ENCODE results near the gene OR5W2. TPM values are rescaled to one million over a fixed set of nuclear protein-coding genes. Genes with fewer than 3 reads are reported as not detected.
"Not testable (repeated sequence)": the region's sequence is repeated elsewhere in the genome, so short reads cannot be mapped to it uniquely, and the experiment has no call there.

Gene OR5W2
- not detected in 2 replicates for total RNA-seq

- no peak for DNase-seq (ENCODE audit: extremely low read depth, low read depth, low spot score)
Measured at GRCh38 chr11:55914482-55914881, at the start of gene OR5W2. Gene OR5W2, minus strand, starts transcription at chr11:55914582. Its CDS starts 0 bp downstream, at chr11:55914582.

GRCh38 chr11:55956521-55956920 lies 42.1 kb upstream of the OR5W2 start:
- no peak for DNase-seq (ENCODE audit: extremely low read depth, low read depth, low spot score)

- DNase-seq (ENCODE audit: extremely low read depth, low read depth, low spot score): no peak
Measured at GRCh38 chr11:55949330-55949729, 34.9 kb upstream of the OR5W2 start.

GRCh38 chr11:55942785-55943392 lies 28.5 kb upstream of the OR5W2 start:
- peak; percentile 9 for DNase-seq (ENCODE audit: extremely low read depth, low read depth, low spot score)

- no peak for DNase-seq (ENCODE audit: extremely low read depth, low read depth, low spot score)
Measured at GRCh38 chr11:55936300-55936699, 21.9 kb upstream of the OR5W2 start, which contains the start of gene OR5I1. Gene OR5I1, minus strand, starts transcription at chr11:55936400. Its CDS starts 0 bp downstream, at chr11:55936400.

GRCh38 chr11:55920537-55920936 lies 6.2 kb upstream of the OR5W2 start:
- no peak for DNase-seq (ENCODE audit: extremely low read depth, low read depth, low spot score)

- no peak for DNase-seq (ENCODE audit: extremely low read depth, low read depth, low spot score)
Measured at GRCh38 chr11:55902308-55902707, 12.1 kb downstream of the OR5W2 start.

GRCh38 chr11:55895216-55895615 lies 19.2 kb downstream of the OR5W2 start:
- no peak for DNase-seq (ENCODE audit: extremely low read depth, low read depth, low spot score)

- DNase-seq (ENCODE audit: extremely low read depth, low read depth, low spot score): not testable (repeated sequence)
Measured at GRCh38 chr11:55885481-55885880, 28.9 kb downstream of the OR5W2 start.

- not testable (repeated sequence) for DNase-seq (ENCODE audit: extremely low read depth, low read depth, low spot score)
Measured at GRCh38 chr11:55884995-55885394, 29.4 kb downstream of the OR5W2 start.

GRCh38 chr11:55882997-55883396 lies 31.4 kb downstream of the OR5W2 start, which contains the start of gene TRIM51:
Gene TRIM51, plus strand, starts transcription at chr11:55883297. Its CDS starts 2,132 bp downstream, at chr11:55885429.
- not testable (repeated sequence) for DNase-seq (ENCODE audit: extremely low read depth, low read depth, low spot score)

- DNase-seq (ENCODE audit: extremely low read depth, low read depth, low spot score): not testable (repeated sequence)
Measured at GRCh38 chr11:55873146-55873545, 41.2 kb downstream of the OR5W2 start.

GRCh38 chr11:55872731-55873130 lies 41.7 kb downstream of the OR5W2 start:
- DNase-seq (ENCODE audit: extremely low read depth, low read depth, low spot score): not testable (repeated sequence)

GRCh38 chr11:55867354-55867753 lies 47.0 kb downstream of the OR5W2 start:
- not testable (repeated sequence) for DNase-seq (ENCODE audit: extremely low read depth, low read depth, low spot score)

Other genes starting within 250 kb of the OR5W2 start
- gene OR5D13, start 141.1 kb downstream of the OR5W2 start, total RNA-seq: not detected in 2 replicates
- gene OR5D14, start 119.0 kb downstream of the OR5W2 start, total RNA-seq: not detected in 2 replicates
- gene OR5L1, start 103.2 kb downstream of the OR5W2 start, total RNA-seq: not detected in 2 replicates
- gene OR5D18, start 95.0 kb downstream of the OR5W2 start, total RNA-seq: not detected in 2 replicates
- gene OR5L2, start 87.4 kb downstream of the OR5W2 start, total RNA-seq: not detected in 2 replicates
- not detected in 2 replicates for gene OR5D16, start 75.8 kb downstream of the OR5W2 start, total RNA-seq
- not detected in 2 replicates for gene TRIM51, start 31.3 kb downstream of the OR5W2 start, total RNA-seq
- gene OR5I1, start 21.8 kb upstream of the OR5W2 start, total RNA-seq: not detected in 2 replicates
- not detected in 2 replicates for gene OR10AG1, start 55.4 kb upstream of the OR5W2 start, total RNA-seq
- not detected in 2 replicates for gene OR5F1, start 80.0 kb upstream of the OR5W2 start, total RNA-seq
- not detected in 2 replicates for gene OR5AS1, start 113.1 kb upstream of the OR5W2 start, total RNA-seq
- not detected in 2 replicates for gene OR8I2, start 178.7 kb upstream of the OR5W2 start, total RNA-seq
- gene OR8H2, start 189.1 kb upstream of the OR5W2 start, total RNA-seq: not detected in 2 replicates
- gene OR8H3, start 207.8 kb upstream of the OR5W2 start, total RNA-seq: not detected in 2 replicates
- not detected in 2 replicates for gene OR8J3, start 225.6 kb upstream of the OR5W2 start, total RNA-seq
- not detected in 2 replicates for gene OR8K5, start 245.7 kb upstream of the OR5W2 start, total RNA-seq